IMR-90 (cell line): ENCODE results near the gene GMCL1. TPM values are rescaled to one million over a fixed set of nuclear protein-coding genes. Genes with fewer than 3 reads are reported as not detected.
"Not testable (repeated sequence)": the region's sequence is repeated elsewhere in the genome, so short reads cannot be mapped to it uniquely, and the experiment has no call there.

Experiments used
- ATAC-seq: fragments of 200-7000 bp; cut with Tn5 transposase; 2 replicates; pipeline ENCODE4 v1.9.1; 2020; ENCODE audit warnings: low read depth, mild to moderate bottlenecking, moderate library complexity
- BruUV-seq: library from RNA; stranded (reverse); fragments of 400-500 nt; replicated peaks from 2 replicates; lab custom pipeline; 2021; lab: Mats Ljungman, UMichigan
- CTCF ChIA-PET: fragments of 300-600 bp; formaldehyde crosslinking; extraction: SDS; loops from one replicate; lab custom pipeline; 2021; ENCODE audit warnings: antibody characterized with exemption; lab: Yijun Ruan, JAX
- POLR2A ChIA-PET: fragments of 300-600 bp; sonication (Branson Sonifier 250); formaldehyde crosslinking; loops from one replicate; lab custom pipeline; 2022; ENCODE audit warnings: antibody characterized with exemption; ENCODE audit not compliant: unreplicated experiment; lab: Charles Lee
- DNase-seq: peaks from one replicate; pipeline ENCODE4 v3.0.0; 2013
- H2AFZ ChIP-seq: replicated peaks from 2 replicates; pipeline ENCODE3; 2013; ENCODE audit warnings: low read length, mild to moderate bottlenecking; ENCODE audit not compliant: poor library complexity
- H2AK5ac ChIP-seq: 2 replicates; pipeline ENCODE4 v1.6.1; 2013; ENCODE audit warnings: low read depth, low read length, inconsistent platforms
- H2AK9ac ChIP-seq: replicated peaks from 2 replicates; pipeline ENCODE3; 2013; ENCODE audit warnings: mild to moderate bottlenecking, low read depth, low read length, moderate library complexity; ENCODE audit not compliant: poor library complexity
- H2BK120ac ChIP-seq: 2 replicates; pipeline ENCODE4 v1.6.1; 2013; ENCODE audit warnings: low read depth, low read length, inconsistent platforms
- H2BK15ac ChIP-seq: 3 replicates; pipeline ENCODE4 v1.6.1; 2013; ENCODE audit warnings: low read depth, low read length, inconsistent platforms
- H2BK20ac ChIP-seq: 2 replicates; pipeline ENCODE4 v1.6.1; 2013; ENCODE audit warnings: low read depth, mild to moderate bottlenecking, inconsistent platforms, low read length, moderate library complexity
- H2BK5ac ChIP-seq: 2 replicates; pipeline ENCODE4 v1.6.1; 2013; ENCODE audit warnings: mild to moderate bottlenecking, low read depth, low read length, inconsistent platforms; ENCODE audit not compliant: poor library complexity, severe bottlenecking
- H3K14ac ChIP-seq: replicated peaks from 2 replicates; pipeline ENCODE4 v1.6.1; 2013; ENCODE audit warnings: low read depth, low read length, inconsistent platforms
- H3K18ac ChIP-seq: 2 replicates; pipeline ENCODE4 v1.6.1; 2013; ENCODE audit warnings: low read depth, low read length, control low read depth
- H3K23ac ChIP-seq: 2 replicates; pipeline ENCODE4 v1.6.1; 2013; ENCODE audit warnings: low read depth, low read length, inconsistent platforms
- H3K27ac ChIP-seq: 2 replicates; pipeline ENCODE4 v1.5.1; 2013; ENCODE audit warnings: mild to moderate bottlenecking, control low read depth, low read length; ENCODE audit not compliant: insufficient read depth
- H3K27me3 ChIP-seq: 2 replicates; pipeline ENCODE4 v1.6.1; 2013; ENCODE audit warnings: low read length; ENCODE audit not compliant: control insufficient read depth, insufficient read depth
- H3K36me3 ChIP-seq: 2 replicates; pipeline ENCODE4 v1.6.1; 2013; ENCODE audit warnings: low read length, mixed read lengths; ENCODE audit not compliant: control insufficient read depth, insufficient read depth
- H3K4ac ChIP-seq: 2 replicates; pipeline ENCODE4 v1.6.1; 2013; ENCODE audit warnings: low read depth, low read length, inconsistent platforms
- H3K4me1 ChIP-seq: 2 replicates; pipeline ENCODE4 v1.6.1; 2013; ENCODE audit warnings: low read length, mixed read lengths; ENCODE audit not compliant: control insufficient read depth, insufficient read depth
- H3K4me2 ChIP-seq: 2 replicates; pipeline ENCODE4 v1.6.1; 2013; ENCODE audit warnings: low read depth, mild to moderate bottlenecking, control low read depth, low read length, moderate library complexity
- H3K4me3 ChIP-seq: 2 replicates; pipeline ENCODE4 v1.5.1; 2013; ENCODE audit warnings: low read depth, mild to moderate bottlenecking, control low read depth, low read length, moderate library complexity; ENCODE audit not compliant: insufficient read depth
- H3K56ac ChIP-seq: 2 replicates; pipeline ENCODE4 v1.6.1; 2013; ENCODE audit warnings: low read length, inconsistent platforms; ENCODE audit not compliant: insufficient read depth; ENCODE audit errors: extremely low read depth
- H3K79me1 ChIP-seq, 2 experiments: 2 replicates each; pipeline ENCODE4 v1.6.1; 2013; ENCODE audit warnings: low read length in 2 of 2, inconsistent platforms in 1 of 2, low read depth in 1 of 2
- H3K9ac ChIP-seq: 2 replicates; pipeline ENCODE4 v1.6.1; 2013; ENCODE audit warnings: low read depth, low read length, control low read depth
- H3K9me1 ChIP-seq: 2 replicates; pipeline ENCODE4 v1.6.1; 2013; ENCODE audit warnings: low read length, inconsistent platforms; ENCODE audit not compliant: insufficient read depth
- H3K9me3 ChIP-seq: 2 replicates; pipeline ENCODE4 v1.6.1; 2013; ENCODE audit warnings: low read length; ENCODE audit not compliant: control insufficient read depth, insufficient read depth
- H4K20me1 ChIP-seq: 2 replicates; pipeline ENCODE4 v1.6.1; 2013; ENCODE audit warnings: low read length, inconsistent platforms; ENCODE audit not compliant: insufficient read depth
- H4K5ac ChIP-seq: 2 replicates; pipeline ENCODE4 v1.6.1; 2013; ENCODE audit warnings: mild to moderate bottlenecking, low read depth, low read length, control low read depth
- H4K8ac ChIP-seq, 2 experiments: 2 replicates each; pipeline ENCODE4 v1.6.1; 2013; ENCODE audit warnings: low read depth in 2 of 2, low read length in 2 of 2, control low read depth in 1 of 2, inconsistent platforms in 1 of 2
- H4K91ac ChIP-seq: 2 replicates; pipeline ENCODE4 v1.6.1; 2013; ENCODE audit warnings: low read depth, low read length, inconsistent platforms; ENCODE audit not compliant: insufficient read depth
- ELK1 ChIP-seq: fragments of 150-350 bp; IDR thresholded peaks from 2 replicates; pipeline ENCODE4 v1.6.1; 2016; ENCODE audit warnings: low read depth, mild to moderate bottlenecking, low read length, moderate library complexity, borderline replicate concordance
- SMC3 ChIP-seq: fragments of 150-350 bp; IDR thresholded peaks from 2 replicates; pipeline ENCODE4 v1.6.1; 2016; ENCODE audit warnings: low read depth, mild to moderate bottlenecking, antibody characterized with exemption, low read length, moderate library complexity
- WGBS, 2 experiments: methylation state at CpG; one replicate each; pipeline versions ENCODE4 v1.1.5 to v1.1.7; 2013; ENCODE audit warnings: missing lambda C conversion rate in 2 of 2; ENCODE audit not compliant: insufficient read length in 1 of 2; ENCODE audit errors: extremely low coverage in 2 of 2; 5-methylcytosine and 5-hydroxymethylcytosine counted together
- dilution Hi-C: fragments of 300-500 bp; cut with HindIII; formaldehyde crosslinking; loops from one replicate; pipeline ENCODE4 v1.14.3; 2018; ENCODE audit warnings: low sequenced_read_pairs; ENCODE audit not compliant: unreplicated experiment
- in situ Hi-C: fragments of 300-500 bp; cut with MboI; formaldehyde crosslinking; loops from 3 replicates; pipeline ENCODE4 v1.14.3; 2019; ENCODE audit warnings: low sequenced_read_pairs, inconsistent platforms, mixed read lengths
- intact Hi-C: fragments of 100-400 bp; cut with micrococcal nuclease; formaldehyde crosslinking; loops from 2 replicates; pipeline ENCODE4 v1.10.0; 2022
- polyA plus RNA-seq, 3 experiments: library from polyadenylated mRNA; depleted of rRNA; stranded (reverse); fragments of >200 nt; gene quantifications; 2 replicates each; pipeline ENCODE4 v1.2.3, GENCODE V29; 2012; ENCODE audit warnings: low replicate concordance in 1 of 3
- total RNA-seq: library from RNA; depleted of rRNA; stranded (reverse); fragments of >200 nt; gene quantifications from 2 replicates; pipeline ENCODE4 v1.2.3, GENCODE V29; 2012

Gene GMCL1
- total and polyA plus RNA-seq, 2 of the 4 experiments (the other 2 are of a cell fraction): 2.8 to 3.4 TPM

- TF ChIP-seq ELK1 (no peak), SMC3 (no peak)
Measured at GRCh38 chr2:69830045-69830905, 815 bp downstream of the GMCL1 start (continued).

- DNase-seq, H3K36me3 ChIP-seq, H2BK20ac ChIP-seq, H2AFZ ChIP-seq, in situ Hi-C loops, ATAC-seq, H4K5ac ChIP-seq, H3K9ac ChIP-seq, H3K27me3 ChIP-seq, H3K18ac ChIP-seq, H3K56ac ChIP-seq, H4K91ac ChIP-seq, H2AK5ac ChIP-seq, BruUV-seq, H2BK120ac ChIP-seq, H2AK9ac ChIP-seq, dilution Hi-C loops, H3K4ac ChIP-seq, CTCF ChIA-PET, H3K23ac ChIP-seq, H3K4me1 ChIP-seq, H2BK5ac ChIP-seq, H3K9me1 ChIP-seq, H4K20me1 ChIP-seq, H2BK15ac ChIP-seq, H3K9me3 ChIP-seq, H3K27ac ChIP-seq, H4K8ac ChIP-seq, H3K14ac ChIP-seq, POLR2A ChIA-PET: not testable (repeated sequence)
- Histone ChIP-seq H3K4me3 (peak overlapping the region; percentile 58; the same call in 1 of the 2 replicates), H3K79me1 (peaks cover 18 to 43% of the 10 kb centered on the region in 2 experiments; a peak in 3 of 4 replicates), H3K4me2 (peak overlapping the region; percentile 46; the same call in 1 of the 2 replicates)
- intact Hi-C loops: loop anchor here (10.0 kb wide), 1 partner anchor 54 kb away; no protein-coding TSS in a partner anchor
- 70% methylated on average over 2 of the region's 13 CpGs; no CpG with 5 or more reads in 1 of the 2 experiments for WGBS, 2 experiments
Measured at GRCh38 chr2:69830906-69831241, 1.4 kb downstream of the GMCL1 start.
